SK-N-SH (cell line): ENCODE results near the gene TBC1D2B. TPM values are rescaled to one million over a fixed set of nuclear protein-coding genes. Genes with fewer than 3 reads are reported as not detected.

Experiments used
- CTCF ChIA-PET: fragments of 300-600, 350-600 bp; formaldehyde crosslinking; extraction: SDS; loops from one replicate; lab custom pipeline; 2021; lab: Yijun Ruan, JAX
- POLR2A ChIA-PET: fragments of 350-600 bp; sonication (Branson Sonifier 250); formaldehyde crosslinking; extraction: SDS; loops from one replicate; lab custom pipeline; 2020; ENCODE audit warnings: antibody characterized with exemption, inconsistent platforms; lab: Yijun Ruan, JAX
- DNase-seq: peaks from one replicate; pipeline ENCODE4 v3.0.0; 2012
- H2AFZ ChIP-seq: fragments of 200-600 bp; sonication (generic); 2 replicates; pipeline ENCODE4 v1.8.1; 2016; ENCODE audit warnings: antibody characterized with exemption, mild to moderate bottlenecking, low read depth
- H3F3A ChIP-seq: fragments of 200-600 bp; sonication (generic); replicated peaks from 2 replicates; pipeline ENCODE3; 2016; ENCODE audit warnings: antibody characterized with exemption, mild to moderate bottlenecking; ENCODE audit not compliant: insufficient read depth
- H3K27ac ChIP-seq, 2 experiments: fragments of 200-500 bp in 1 of 2; fragments of 200-600 bp in 1 of 2; sonication (Bioruptor generic) in 1 of 2; sonication (generic), shearing (Covaris generic) in 1 of 2; 2 replicates each; pipeline versions ENCODE4 v1.5.1 to v1.6.1; 2014 to 2016; ENCODE audit warnings: low read depth in 2 of 2, inconsistent platforms in 1 of 2, low read length in 1 of 2, mild to moderate bottlenecking in 1 of 2, mixed read lengths in 1 of 2
- H3K27me3 ChIP-seq: fragments of 200-600 bp; sonication (generic), shearing (Covaris generic); 2 replicates; pipeline ENCODE4 v1.6.1; 2016; ENCODE audit warnings: mixed run types; ENCODE audit not compliant: insufficient read depth
- H3K36me3 ChIP-seq, 2 experiments: fragments of 200-500 bp in 1 of 2; fragments of 200-600 bp in 1 of 2; sonication (Bioruptor generic) in 1 of 2; sonication (generic) in 1 of 2; replicated peaks in 1 of 2; 2 replicates each; pipeline versions ENCODE3 to v1.5.1; 2014 to 2016; ENCODE audit warnings: low read length in 1 of 2, mild to moderate bottlenecking in 1 of 2; ENCODE audit not compliant: insufficient read depth in 2 of 2, control insufficient read depth in 1 of 2
- H3K4me1 ChIP-seq, 2 experiments: fragments of 200-500 bp in 1 of 2; fragments of 200-600 bp in 1 of 2; sonication (Bioruptor generic) in 1 of 2; sonication (generic), shearing (Covaris generic) in 1 of 2; 2 replicates each; pipeline versions ENCODE4 v1.5.1 to v1.6.1; 2014 to 2016; ENCODE audit warnings: low read depth in 1 of 2, low read length in 1 of 2, mixed run types in 1 of 2; ENCODE audit not compliant: insufficient read depth in 2 of 2, control insufficient read depth in 1 of 2
- H3K4me2 ChIP-seq: fragments of 200-600 bp; sonication (generic), shearing (Covaris generic); 2 replicates; pipeline ENCODE4 v1.6.1; 2017; ENCODE audit warnings: mixed run types
- H3K4me3 ChIP-seq, 2 experiments: fragments of 200-500 bp in 1 of 2; fragments of 200-600 bp in 1 of 2; sonication (Bioruptor generic) in 1 of 2; sonication (generic), shearing (Covaris generic) in 1 of 2; 2 replicates each; pipeline versions ENCODE4 v1.5.1 to v1.8.1; 2014 to 2016; ENCODE audit warnings: low read depth in 2 of 2, inconsistent platforms in 1 of 2, low read length in 1 of 2, mild to moderate bottlenecking in 1 of 2, mixed read lengths in 1 of 2, moderate library complexity in 1 of 2
- H3K79me2 ChIP-seq: fragments of 200-600 bp; sonication (generic); 2 replicates; pipeline ENCODE4 v1.8.1; 2017; ENCODE audit warnings: mild to moderate bottlenecking; ENCODE audit not compliant: insufficient read depth
- H3K9ac ChIP-seq: fragments of 200-600 bp; sonication (generic); 2 replicates; pipeline ENCODE4 v1.6.1; 2017; ENCODE audit warnings: mixed run types
- H3K9me2 ChIP-seq: fragments of 200-600 bp; sonication (generic); 2 replicates; pipeline ENCODE4 v1.6.1; 2017; ENCODE audit warnings: mixed run types
- H3K9me3 ChIP-seq: fragments of 200-600 bp; sonication (generic); 2 replicates; pipeline ENCODE4 v1.6.1; 2017; ENCODE audit warnings: mixed run types, mild to moderate bottlenecking, moderate library complexity
- H4K20me1 ChIP-seq: fragments of 200-600 bp; sonication (generic); 2 replicates; pipeline ENCODE4 v1.6.1; 2017; ENCODE audit warnings: mild to moderate bottlenecking, mixed run types; ENCODE audit not compliant: insufficient read depth
- CHD2 ChIP-seq: fragments of 150-350 bp; IDR thresholded peaks from 2 replicates; pipeline ENCODE4 v1.6.1; 2018; ENCODE audit warnings: low read length; ENCODE audit not compliant: partially characterized antibody
- CTCF ChIP-seq: fragments of 200-600 bp; sonication (generic); IDR thresholded peaks from 2 replicates; pipeline ENCODE4 v1.6.1; 2017; ENCODE audit warnings: antibody characterized with exemption, mild to moderate bottlenecking, moderate library complexity
- EZH2phosphoT487 ChIP-seq: fragments of 200-600 bp; sonication (generic); IDR thresholded peaks from 2 replicates; pipeline ENCODE4 v1.6.1; 2017; ENCODE audit warnings: low read depth, mixed run types, mild to moderate bottlenecking, antibody characterized with exemption, moderate library complexity, borderline replicate concordance
- FOXJ3 ChIP-seq: sonication (generic); formaldehyde crosslinking; IDR thresholded peaks from 2 replicates; pipeline ENCODE4 v1.5.1; 2020; ENCODE audit warnings: mild to moderate bottlenecking, missing genetic modification reagents
- FOXM1 ChIP-seq: IDR thresholded peaks from 2 replicates; pipeline ENCODE4 v1.4.0; 2012; ENCODE audit warnings: low read depth, mild to moderate bottlenecking
- GABPA ChIP-seq: IDR thresholded peaks from 2 replicates; pipeline ENCODE4 v1.4.0; 2012; ENCODE audit warnings: low read depth, mild to moderate bottlenecking
- GATA2 ChIP-seq: sonication (generic); formaldehyde crosslinking; IDR thresholded peaks from 2 replicates; pipeline ENCODE4 v1.5.0; 2020; ENCODE audit warnings: mild to moderate bottlenecking, missing genetic modification reagents
- MAX ChIP-seq: IDR thresholded peaks from 2 replicates; pipeline ENCODE4 v1.4.0; 2012; ENCODE audit warnings: low read depth
- MEF2A ChIP-seq: IDR thresholded peaks from 2 replicates; pipeline ENCODE4 v1.4.0; 2012; ENCODE audit warnings: low read depth, borderline replicate concordance
- MXI1 ChIP-seq: IDR thresholded peaks from 2 replicates; pipeline ENCODE4 v1.6.1; 2012; ENCODE audit warnings: mild to moderate bottlenecking, low read depth, low read length, improper control_type of control experiment
- NFIC ChIP-seq: IDR thresholded peaks from 2 replicates; pipeline ENCODE4 v1.4.0; 2012; ENCODE audit warnings: borderline replicate concordance
- NRF1 ChIP-seq: IDR thresholded peaks from 2 replicates; pipeline ENCODE4 v1.6.1; 2012; ENCODE audit warnings: low read depth, mild to moderate bottlenecking, low read length
- PBX3 ChIP-seq: IDR thresholded peaks from 2 replicates; pipeline ENCODE4; 2012
- REST ChIP-seq: IDR thresholded peaks from 2 replicates; pipeline ENCODE4 v1.6.1; 2012; ENCODE audit warnings: mild to moderate bottlenecking, low read depth, low read length, moderate library complexity
- RFX5 ChIP-seq: IDR thresholded peaks from 2 replicates; pipeline ENCODE4 v1.6.1; 2012; ENCODE audit warnings: mild to moderate bottlenecking, improper control_type of control experiment, low read length
- SIN3A ChIP-seq: IDR thresholded peaks from 2 replicates; pipeline ENCODE4 v1.6.1; 2012; ENCODE audit warnings: low read depth, mild to moderate bottlenecking, low read length, moderate library complexity, borderline replicate concordance
- TAF1 ChIP-seq: IDR thresholded peaks from 2 replicates; pipeline ENCODE4 v1.6.1; 2012; ENCODE audit warnings: low read depth, mild to moderate bottlenecking, low read length, moderate library complexity, borderline replicate concordance
- TCF12 ChIP-seq: IDR thresholded peaks from 2 replicates; pipeline ENCODE4 v1.4.0; 2012
- TEAD4 ChIP-seq: IDR thresholded peaks from 2 replicates; pipeline ENCODE4 v1.4.0; 2012; ENCODE audit warnings: mild to moderate bottlenecking, borderline replicate concordance; ENCODE audit not compliant: insufficient read depth
- USF1 ChIP-seq: IDR thresholded peaks from 2 replicates; pipeline ENCODE4 v1.4.0; 2012; ENCODE audit warnings: low read depth, borderline replicate concordance
- USF2 ChIP-seq: fragments of 150-350 bp; IDR thresholded peaks from 2 replicates; pipeline ENCODE4 v1.6.1; 2017; ENCODE audit warnings: antibody characterized with exemption, low read length, low read depth, borderline replicate concordance
- WGBS: methylation state at CpG from one replicate; pipeline ENCODE4 v1.1.6; 2017; ENCODE audit warnings: low lambda C conversion rate; 5-methylcytosine and 5-hydroxymethylcytosine counted together
- polyA plus RNA-seq, 3 experiments: library from polyadenylated mRNA; depleted of rRNA; stranded (reverse); fragments of >200 nt; gene quantifications; 2 replicates each; pipeline ENCODE4 v1.2.3, GENCODE V29; 2012

TBC1D2B gene
- polyA plus RNA-seq, 1 of the 3 experiments (the other 2 are of a cell fraction) = 19.0 TPM

- no peak for TF ChIP-seq CTCF
- TF ChIP-seq MEF2A = no peak
- no peak for TF ChIP-seq GATA2
- TF ChIP-seq GABPA = no peak
- TF ChIP-seq TEAD4 = no peak
- no peak for TF ChIP-seq NRF1
- TF ChIP-seq FOXJ3 (CRISPR knock-in tag) = no peak
- TF ChIP-seq TAF1 = no peak
- no peak for TF ChIP-seq MXI1
- no peak for TF ChIP-seq FOXM1
These were observed 17.3 kb downstream of the TBC1D2B start (continued) for GRCh38 chr15:78060232-78060631.

GRCh38 chr15:78059110-78059839, 18.2 kb downstream of the TBC1D2B start:
- Histone ChIP-seq H3K4me3 (no peak overlapping the region), H3K27me3 (no peaks in the 10 kb centered on the region), H3F3A (peaks cover 6% of the 10 kb centered on the region), H2AFZ (no peak overlapping the region), H3K79me2 (peaks cover 96% of the 10 kb centered on the region), H4K20me1 (peaks cover 8% of the 10 kb centered on the region; the same call in 1 of the 2 replicates), H3K4me1 (peaks cover 34 to 57% of the 10 kb centered on the region in 2 experiments), H3K4me2 (no peak overlapping the region), H3K9me3 (no peaks in the 10 kb centered on the region), H3K27ac (no peak overlapping the region), H3K9ac (no peak overlapping the region), H3K36me3 (no peaks in the 10 kb centered on the region), H3K9me2 (no peaks in the 10 kb centered on the region)
- CTCF ChIA-PET = interaction anchor here (0.9 to 1.6 kb wide), 5 partner anchors 8 to 49 kb away, joined by 3 to 5 read pairs (median 3); no protein-coding TSS in a partner anchor
- no peak for DNase-seq
- WGBS = 76% methylated on average over 2 of the region's 3 CpGs
- POLR2A ChIA-PET = interaction anchor here (0.9 kb wide), 1 partner anchor 8 kb away, joined by 4 read pairs; no protein-coding TSS in a partner anchor
- TF ChIP-seq FOXJ3 (CRISPR knock-in tag) (no peak), NFIC (no peak), GATA2 (no peak), CHD2 (no peak), USF2 (no peak), MAX (no peak), TCF12 (no peak), EZH2phosphoT487 (no peak), SIN3A (no peak), PBX3 (no peak), RFX5 (no peak), USF1 (no peak), TAF1 (no peak), REST (no peak), GABPA (no peak), MXI1 (no peak)
